HepG2 (cell line): Measurements from ENCODE around the gene BFSP1. TPM values are rescaled to one million over a fixed set of nuclear protein-coding genes. Genes with fewer than 3 reads are reported as not detected.

Source experiments
- BCL6 ChIP-seq: IDR thresholded peaks from 2 replicates; pipeline ENCODE4 v1.6.1; 2016; ENCODE audit warnings: missing genetic modification reagents, missing compliant biosample characterization
- CSRNP1 ChIP-seq: sonication (generic); formaldehyde crosslinking; IDR thresholded peaks from 2 replicates; pipeline ENCODE4 v1.8.1; 2023; ENCODE audit warnings: mild to moderate bottlenecking, missing genetic modification reagents
- ELF3 ChIP-seq: IDR thresholded peaks from 2 replicates; pipeline ENCODE4 v1.6.1; 2016; ENCODE audit warnings: missing genetic modification reagents, missing compliant biosample characterization
- ERF ChIP-seq: IDR thresholded peaks from 2 replicates; pipeline ENCODE4 v1.6.1; 2018; ENCODE audit warnings: missing biosample characterization, missing genetic modification reagents
- FOXP4 ChIP-seq: sonication (generic); formaldehyde crosslinking; IDR thresholded peaks from 2 replicates; pipeline ENCODE4 v1.4.0; 2020; ENCODE audit warnings: missing genetic modification reagents
- MED13 ChIP-seq: sonication (generic); formaldehyde crosslinking; IDR thresholded peaks from 2 replicates; pipeline ENCODE4 v1.5.0; 2020; ENCODE audit warnings: missing genetic modification reagents
- MYPOP ChIP-seq: sonication (generic); formaldehyde crosslinking; IDR thresholded peaks from 2 replicates; pipeline ENCODE4 v1.8.1; 2023; ENCODE audit warnings: mild to moderate bottlenecking, moderate library complexity, missing genetic modification reagents
- NR2F6 ChIP-seq, 2 experiments: IDR thresholded peaks; 2 replicates each; pipeline ENCODE4 v1.6.1; 2016; ENCODE audit warnings: antibody characterized with exemption in 1 of 2, mild to moderate bottlenecking in 1 of 2
- PAWR ChIP-seq: sonication (generic); formaldehyde crosslinking; IDR thresholded peaks from 2 replicates; pipeline ENCODE4 v1.4.0; 2020; ENCODE audit warnings: missing genetic modification reagents, mild to moderate bottlenecking, borderline replicate concordance
- SOX6 ChIP-seq, 2 experiments: fragments of 450-650 bp in 1 of 2; sonication (generic) in 1 of 2; formaldehyde crosslinking in 1 of 2; IDR thresholded peaks; 2 replicates each; pipeline versions ENCODE4 v1.4.0 to v1.6.1; 2017 to 2020; ENCODE audit warnings: antibody characterized with exemption in 1 of 2, mild to moderate bottlenecking in 1 of 2, missing genetic modification reagents in 1 of 2
- TGIF2 ChIP-seq: IDR thresholded peaks from 2 replicates; pipeline ENCODE4 v1.6.1; 2016; ENCODE audit warnings: control low read depth, missing compliant biosample characterization
- UBTF ChIP-seq: sonication (generic); formaldehyde crosslinking; IDR thresholded peaks from 2 replicates; pipeline ENCODE4 v1.4.0; 2020; ENCODE audit warnings: mild to moderate bottlenecking, missing genetic modification reagents
- ZFP1 ChIP-seq: IDR thresholded peaks from 2 replicates; pipeline ENCODE4 v1.6.1; 2016
- ZNF574 ChIP-seq: sonication (generic); formaldehyde crosslinking; IDR thresholded peaks from 2 replicates; pipeline ENCODE4 v1.4.0; 2020; ENCODE audit warnings: missing genetic modification reagents
- ZNF614 ChIP-seq: IDR thresholded peaks from 2 replicates; pipeline ENCODE4 v1.6.1; 2018; ENCODE audit warnings: missing biosample characterization, missing genetic modification reagents, inconsistent platforms, borderline replicate concordance
- ZNF619 ChIP-seq: sonication (generic); formaldehyde crosslinking; IDR thresholded peaks from 2 replicates; pipeline ENCODE4 v1.4.0; 2020; ENCODE audit warnings: mild to moderate bottlenecking, missing genetic modification reagents
- ZNF747 ChIP-seq: sonication (generic); formaldehyde crosslinking; IDR thresholded peaks from 2 replicates; pipeline ENCODE4 v1.8.1; 2023; ENCODE audit warnings: missing genetic modification reagents, mild to moderate bottlenecking, borderline replicate concordance
- polyA plus RNA-seq, 8 experiments: library from polyadenylated mRNA; depleted of rRNA in 3 of 8; stranded (reverse) in 7 of 8; unstranded in 1 of 8; fragments of >200 nt; fragmentation: Illumina TruSeq in 4 of 8; extraction: Trizol in 4 of 8; gene quantifications; 2 replicates each; pipeline versions ENCODE4 v1.2.1 to v1.2.3, GENCODE V29; 2011 to 2016; ENCODE audit warnings: low read depth in 4 of 8, missing spikeins in 1 of 8, mixed read lengths in 1 of 8; ENCODE audit not compliant: insufficient read depth in 1 of 8
- total RNA-seq, 5 experiments: library from RNA; depleted of rRNA; stranded (reverse); fragments of >200 nt; fragmentation: Illumina TruSeq; extraction: Trizol; gene quantifications; 2 replicates each; pipeline ENCODE4 v1.2.3, GENCODE V29; 2016; ENCODE audit warnings: low read depth in 1 of 5
- TF ChIP-seq, protein P1 (sequence below): sonication (generic); formaldehyde crosslinking; IDR thresholded peaks from 2 replicates; pipeline ENCODE4 v1.4.0; 2020; ENCODE audit warnings: missing genetic modification reagents

Gene BFSP1
- total and polyA plus RNA-seq, 2 of the 13 experiments (the other 11 are each of a cell fraction or from before 2014, with no cell fraction given), result 0.22 to 0.26 TPM

DNA sequence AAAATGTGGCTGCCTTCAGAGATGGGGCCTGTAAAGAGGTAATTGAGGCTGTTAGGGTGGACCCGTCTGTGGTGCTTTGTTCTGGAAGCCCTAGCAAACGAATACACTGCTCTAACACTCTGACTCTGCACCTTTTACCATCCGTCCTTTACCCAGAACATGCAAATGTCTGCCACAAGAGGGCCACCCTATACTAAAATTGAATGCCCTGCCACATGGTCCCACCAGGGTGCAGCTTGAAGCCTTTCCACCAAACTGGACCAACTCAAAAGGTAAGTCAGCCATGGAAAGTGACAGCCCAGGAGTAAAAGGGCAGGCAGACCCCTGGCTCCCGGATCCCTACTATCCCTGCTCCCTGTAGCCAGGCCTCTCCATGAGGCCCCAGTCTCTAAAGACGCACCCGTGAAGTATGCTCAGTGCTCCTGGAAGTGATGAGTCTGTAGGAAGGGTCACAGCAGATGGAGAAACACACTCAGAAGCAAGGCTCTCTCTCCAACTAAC lies 5.8 kb upstream of the BFSP1 start (continued):
- TF ChIP-seq MYPOP (CRISPR knock-in tag), result peak; percentile 53; the same call in 1 of the 2 replicates
- peak; percentile 54 for TF ChIP-seq BCL6 (CRISPR knock-in tag)
- TF ChIP-seq ZNF747, result no peak
- TF ChIP-seq, protein P1, sequence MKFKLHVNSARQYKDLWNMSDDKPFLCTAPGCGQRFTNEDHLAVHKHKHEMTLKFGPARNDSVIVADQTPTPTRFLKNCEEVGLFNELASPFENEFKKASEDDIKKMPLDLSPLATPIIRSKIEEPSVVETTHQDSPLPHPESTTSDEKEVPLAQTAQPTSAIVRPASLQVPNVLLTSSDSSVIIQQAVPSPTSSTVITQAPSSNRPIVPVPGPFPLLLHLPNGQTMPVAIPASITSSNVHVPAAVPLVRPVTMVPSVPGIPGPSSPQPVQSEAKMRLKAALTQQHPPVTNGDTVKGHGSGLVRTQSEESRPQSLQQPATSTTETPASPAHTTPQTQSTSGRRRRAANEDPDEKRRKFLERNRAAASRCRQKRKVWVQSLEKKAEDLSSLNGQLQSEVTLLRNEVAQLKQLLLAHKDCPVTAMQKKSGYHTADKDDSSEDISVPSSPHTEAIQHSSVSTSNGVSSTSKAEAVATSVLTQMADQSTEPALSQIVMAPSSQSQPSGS (CRISPR knock-in tag), result peak; percentile 63; the same call in 1 of the 2 replicates
- peak; percentile 62; the same call in 1 of the 2 replicates for TF ChIP-seq TGIF2
- no peak for TF ChIP-seq NR2F6 (IDR thresholded peaks at IDR 0.05)
- TF ChIP-seq NR2F6 (CRISPR knock-in tag; IDR thresholded peaks at IDR 0.05), result peak; percentile 70; the same call in 1 of the 2 replicates
- TF ChIP-seq MED13, result no peak
- peak; percentile 80; the same call in 1 of the 2 replicates for TF ChIP-seq ERF (CRISPR knock-in tag)
- TF ChIP-seq ZNF614, result peak; percentile 86; the same call in 1 of the 2 replicates
- TF ChIP-seq ELF3 (CRISPR knock-in tag), result peak; percentile 56
- TF ChIP-seq ZNF619, result peak; percentile 94
- no peak for TF ChIP-seq PAWR (CRISPR knock-in tag)
- TF ChIP-seq ZNF574, result 0 out of 2 replicates have a peak, but pooled peaks have one; percentile 21
- no peak for TF ChIP-seq SOX6 (IDR thresholded peaks at IDR 0.05)
- peak; percentile 43; the same call in 1 of the 2 replicates for TF ChIP-seq SOX6 (CRISPR knock-in tag; IDR thresholded peaks at IDR 0.05)
- TF ChIP-seq CSRNP1 (CRISPR knock-in tag), result no peak
- 0 out of 2 replicates have a peak, but pooled peaks have one; percentile 20 for TF ChIP-seq ZFP1 (CRISPR knock-in tag)
- peak; percentile 51; the same call in 1 of the 2 replicates for TF ChIP-seq FOXP4
- TF ChIP-seq UBTF (CRISPR knock-in tag), result 0 out of 2 replicates have a peak, but pooled peaks have one; percentile 38
